Vagina (tissue), 2 donors: ENCODE data around the gene LRRC8E. TPM values are rescaled to one million over a fixed set of nuclear protein-coding genes. Genes with fewer than 3 reads are reported as not detected.
A peak's percentile ranks its signal among the peaks of the same experiment; 100 is the strongest.
"Not testable (repeated sequence)": the region's sequence is repeated elsewhere in the genome, so short reads cannot be mapped to it uniquely, and the experiment has no call there.

Source experiments
- DNase-seq, 2 donors: peaks; one replicate each; pipeline ENCODE4 v3.0.0-alpha.2; 2017; ENCODE audit errors: extremely low spot score in 2 of 2
- H3K27ac ChIP-seq: fragments of 200-600 bp; sonication (generic); one replicate; pipeline ENCODE4 v1.5.1; 2019
- H3K27me3 ChIP-seq: fragments of 200-600 bp; sonication (generic); one replicate; pipeline ENCODE4 v1.5.1; 2019
- H3K36me3 ChIP-seq, 2 donors: fragments of 200-600 bp; sonication (generic); one replicate each; pipeline ENCODE4 v1.5.1; 2017 to 2019
- H3K4me1 ChIP-seq: fragments of 200-600 bp; sonication (generic); one replicate; pipeline ENCODE4 v1.5.1; 2019
- H3K4me3 ChIP-seq, 2 donors: fragments of 200-600 bp; sonication (generic); 1 replicate in 1 of 2; 2 replicates in 1 of 2; pipeline ENCODE4 v1.5.1; 2016 to 2019
- H3K9me3 ChIP-seq: fragments of 200-600 bp; sonication (generic); one replicate; pipeline ENCODE4 v1.5.1; 2019
- CTCF ChIP-seq, 3 experiments: fragments of 450-650 bp in 2 of 3; fragments of 200-600 bp in 1 of 3; sonication (generic) in 1 of 3; IDR thresholded peaks; one replicate each; pipeline ENCODE4 v1.5.1; 2017 to 2019; ENCODE audit warnings: antibody characterized with exemption in 3 of 3, mild to moderate bottlenecking in 2 of 3, moderate library complexity in 2 of 3
- POLR2A ChIP-seq, 2 donors: fragments of 450-650 bp; IDR thresholded peaks; one replicate each; pipeline ENCODE4 v1.6.1; 2017; ENCODE audit warnings: antibody characterized with exemption in 2 of 2, mild to moderate bottlenecking in 2 of 2, moderate library complexity in 2 of 2
- POLR2AphosphoS5 ChIP-seq, 2 donors: sonication (generic); formaldehyde crosslinking; IDR thresholded peaks; one replicate each; pipeline ENCODE4 v1.9.0; 2017; ENCODE audit warnings: antibody characterized with exemption in 2 of 2, mild to moderate bottlenecking in 2 of 2, low read depth in 1 of 2; ENCODE audit not compliant: insufficient read depth in 1 of 2
- intact Hi-C: fragments of 100-400 bp; cut with DNase I; formaldehyde crosslinking; loops from one replicate; pipeline ENCODE4 v1.15.1; 2023
- total RNA-seq: library from RNA; depleted of rRNA; stranded (reverse); fragments of >200 nt; gene quantifications from one replicate; pipeline ENCODE4 v1.2.3, GENCODE V29; 2016

Gene LRRC8E
- total RNA-seq, 1 donor from 2014 or later = 6.6 TPM

- peak in 1 of 3 experiments; percentile 14 for TF ChIP-seq CTCF (IDR thresholded peaks at IDR 0.05)
- TF ChIP-seq POLR2AphosphoS5 (IDR thresholded peaks at IDR 0.05; ENCODE audit: insufficient read depth in 1 of 2, low read depth in 1 of 2) = peak; percentile 36 to 71
- TF ChIP-seq POLR2A (IDR thresholded peaks at IDR 0.05) = no peak
- Histone ChIP-seq H3K4me3 (peak overlapping the region; percentile 13 to 15), H3K36me3 (peaks cover 0 to 37% of the 10 kb centered on the region in 2 donors), H3K27ac (peak overlapping the region; percentile 96), H3K27me3 (no peaks in the 10 kb centered on the region), H3K4me1 (peaks cover 53% of the 10 kb centered on the region), H3K9me3 (no peaks in the 10 kb centered on the region)
- DNase-seq = no peak
- intact Hi-C loops = no loop called here
These were observed 40.7 kb downstream of the LRRC8E start for GRCh38 chr19:7928741-7929701.

DNA sequence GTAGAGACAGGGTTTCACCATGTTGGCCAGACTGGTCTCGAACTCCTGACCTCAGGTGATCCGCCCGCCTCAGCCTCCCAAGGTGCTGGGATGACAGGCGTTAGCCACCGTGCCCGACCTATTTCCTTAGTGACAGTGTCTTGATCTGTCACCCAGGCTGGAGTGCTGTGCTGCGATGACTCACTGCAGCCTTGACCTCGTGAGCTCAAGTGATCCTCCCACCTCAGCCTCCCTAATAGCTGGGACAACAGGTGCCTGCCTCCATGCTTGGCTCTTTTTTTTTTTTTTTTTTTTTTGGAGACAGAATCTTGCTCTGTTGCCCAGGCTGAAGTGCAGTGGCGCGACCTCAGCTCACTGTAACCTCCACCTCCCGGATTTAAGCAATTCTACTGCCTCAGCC, 41.7 kb downstream of the LRRC8E start:
- peaks cover 0 to 47% of the 10 kb centered on the region in 2 donors for H3K36me3 ChIP-seq

GRCh38 chr19:7930765-7931164, 42.5 kb downstream of the LRRC8E start:
- Histone ChIP-seq H3K9me3 (no peaks in the 10 kb centered on the region), H3K4me1 (peaks cover 43% of the 10 kb centered on the region), H3K4me3 (no peak overlapping the region), H3K36me3 (peaks cover 2 to 55% of the 10 kb centered on the region in 2 donors), H3K27ac (peak overlapping the region; percentile 96), H3K27me3 (no peaks in the 10 kb centered on the region)
- no peak for DNase-seq
- intact Hi-C loops = no loop called here
- no peak for TF ChIP-seq POLR2AphosphoS5 (IDR thresholded peaks at IDR 0.05; ENCODE audit: insufficient read depth in 1 of 2, low read depth in 1 of 2)
- TF ChIP-seq CTCF (IDR thresholded peaks at IDR 0.05) = no peak
- no peak for TF ChIP-seq POLR2A (IDR thresholded peaks at IDR 0.05)

More for the DNA sequence above, 41.7 kb downstream of the LRRC8E start:
- DNase-seq, H3K9me3 ChIP-seq, H3K4me3 ChIP-seq, intact Hi-C loops, H3K27me3 ChIP-seq: not testable (repeated sequence)
- Histone ChIP-seq H3K27ac (peak overlapping the region; percentile 96), H3K4me1 (peaks cover 43% of the 10 kb centered on the region)

- peaks cover 2 to 61% of the 10 kb centered on the region in 2 donors for H3K36me3 ChIP-seq
- H3K4me1 ChIP-seq = peaks cover 39% of the 10 kb centered on the region
- no peak for DNase-seq
- intact Hi-C loops = no loop called here
- H3K27me3 ChIP-seq = no peaks in the 10 kb centered on the region
- H3K27ac ChIP-seq = peak overlapping the region; percentile 96
- no peaks in the 10 kb centered on the region for H3K9me3 ChIP-seq
- TF ChIP-seq POLR2A (IDR thresholded peaks at IDR 0.05) (no peak), CTCF (IDR thresholded peaks at IDR 0.05) (no peak), POLR2AphosphoS5 (IDR thresholded peaks at IDR 0.05; ENCODE audit: insufficient read depth in 1 of 2, low read depth in 1 of 2) (peak in 1 of 2 donors; percentile 9)
- H3K4me3 ChIP-seq = no peak overlapping the region
These were observed 43.1 kb downstream of the LRRC8E start for GRCh38 chr19:7931221-7932061.

DNA sequence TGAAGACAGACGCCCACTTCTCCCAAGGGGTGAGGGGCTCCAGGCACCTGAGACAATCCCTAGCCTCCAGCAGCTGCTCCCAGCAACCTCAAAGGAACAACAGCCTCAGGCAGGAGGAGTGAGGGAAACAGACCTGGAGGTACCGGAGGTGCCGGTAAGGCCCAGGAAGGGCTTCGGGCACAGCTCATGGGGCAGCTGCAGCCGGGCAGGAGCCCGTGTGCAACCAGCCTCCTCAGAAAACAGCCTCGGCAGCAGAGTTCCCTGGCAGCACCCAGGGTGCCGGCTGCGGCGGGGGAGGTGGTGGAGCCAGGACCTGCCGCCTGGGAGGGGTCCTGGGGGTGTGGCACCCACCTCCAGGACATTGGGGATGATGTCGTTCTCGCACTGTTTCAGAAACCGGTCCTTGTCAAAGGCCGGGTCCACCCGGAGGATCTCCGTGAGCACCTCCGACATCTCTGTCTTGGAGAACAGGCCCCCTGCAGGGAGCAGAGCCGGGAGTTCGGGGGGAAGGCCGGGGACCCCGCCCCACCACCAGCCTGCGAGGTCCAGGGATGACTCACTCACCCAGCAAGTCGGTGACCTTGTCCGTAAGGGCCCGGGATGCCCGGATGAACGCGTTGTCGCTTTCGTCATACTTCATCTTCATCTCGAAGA, 44.1 kb downstream of the LRRC8E start:
- Histone ChIP-seq H3K9me3 (no peaks in the 10 kb centered on the region), H3K36me3 (peaks cover 2 to 71% of the 10 kb centered on the region in 2 donors), H3K4me3 (no peak overlapping the region), H3K27ac (peak overlapping the region; percentile 96), H3K27me3 (no peaks in the 10 kb centered on the region), H3K4me1 (peaks cover 29% of the 10 kb centered on the region)
- no peak for DNase-seq
- TF ChIP-seq POLR2A (IDR thresholded peaks at IDR 0.05) (no peak), POLR2AphosphoS5 (IDR thresholded peaks at IDR 0.05; ENCODE audit: insufficient read depth in 1 of 2, low read depth in 1 of 2) (no peak), CTCF (IDR thresholded peaks at IDR 0.05) (no peak)
- intact Hi-C loops = no loop called here
